GM18526 (cell line): Measurements from ENCODE around the gene ENPP3.

Experiments used
- POLR2A ChIP-seq: IDR thresholded peaks from 3 replicates; pipeline ENCODE4 v1.6.1; 2011; ENCODE audit not compliant: insufficient read length; ENCODE audit errors: extremely low read depth

ENPP3 gene

GRCh38 chr6:131780600-131780999 lies 143.5 kb downstream of the ENPP3 start:
- TF ChIP-seq POLR2A, result no peak

- TF ChIP-seq POLR2A, result no peak
These were observed 144.6 kb downstream of the ENPP3 start for GRCh38 chr6:131781687-131782086.

GRCh38 chr6:131782764-131783163 lies 145.7 kb downstream of the ENPP3 start:
- TF ChIP-seq POLR2A, result no peak

GRCh38 chr6:131784561-131784960 lies 147.5 kb downstream of the ENPP3 start:
- no peak for TF ChIP-seq POLR2A

- TF ChIP-seq POLR2A, result no peak
These were observed 150.0 kb downstream of the ENPP3 start for GRCh38 chr6:131787079-131787478.

DNA sequence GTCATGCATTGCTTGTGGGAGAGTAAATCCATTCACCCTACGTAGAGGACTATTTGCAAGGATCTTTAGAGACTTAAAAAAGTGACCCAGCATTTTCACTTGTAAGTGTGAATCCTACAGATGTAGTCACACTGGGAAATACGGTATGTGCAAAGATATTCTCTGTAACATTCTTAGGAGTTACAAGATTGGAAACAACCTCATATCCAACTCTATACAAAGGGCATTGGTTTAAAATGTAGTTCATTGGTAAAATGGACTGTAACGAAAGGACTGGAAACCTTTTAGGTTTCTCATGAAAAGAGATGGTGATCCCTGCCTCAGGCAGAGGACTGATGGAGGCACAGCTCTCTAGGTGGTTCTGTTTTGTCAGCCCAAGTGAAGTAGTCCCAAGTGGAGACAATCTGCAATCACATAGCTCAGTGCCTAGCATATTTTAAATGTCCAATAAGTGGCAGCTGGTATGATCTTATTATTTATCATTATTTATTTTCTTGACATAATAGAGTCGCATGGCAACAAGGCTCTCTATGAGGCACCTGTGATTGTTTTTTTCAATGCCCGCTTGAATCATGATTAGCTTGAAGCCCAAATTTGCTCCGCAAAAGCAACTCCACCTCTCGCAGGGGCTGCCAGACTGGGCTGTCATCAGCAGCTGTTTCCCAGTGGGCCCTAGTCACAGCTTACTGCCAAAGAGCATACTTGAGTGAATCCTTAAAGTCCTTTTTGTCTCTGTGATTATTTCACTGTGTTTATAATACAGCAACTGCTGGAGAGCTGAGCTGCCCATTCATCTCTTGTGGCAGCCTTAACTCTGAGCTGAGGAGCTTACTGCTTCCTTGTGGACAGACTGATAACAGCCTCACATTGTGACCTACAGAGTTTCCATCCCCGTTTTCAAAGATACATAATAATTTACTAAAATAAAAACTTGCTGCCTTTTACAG lies 150.9 kb downstream of the ENPP3 start:
- no peak for TF ChIP-seq POLR2A

GRCh38 chr6:131789219-131789618 lies 152.1 kb downstream of the ENPP3 start:
- no peak for TF ChIP-seq POLR2A

DNA sequence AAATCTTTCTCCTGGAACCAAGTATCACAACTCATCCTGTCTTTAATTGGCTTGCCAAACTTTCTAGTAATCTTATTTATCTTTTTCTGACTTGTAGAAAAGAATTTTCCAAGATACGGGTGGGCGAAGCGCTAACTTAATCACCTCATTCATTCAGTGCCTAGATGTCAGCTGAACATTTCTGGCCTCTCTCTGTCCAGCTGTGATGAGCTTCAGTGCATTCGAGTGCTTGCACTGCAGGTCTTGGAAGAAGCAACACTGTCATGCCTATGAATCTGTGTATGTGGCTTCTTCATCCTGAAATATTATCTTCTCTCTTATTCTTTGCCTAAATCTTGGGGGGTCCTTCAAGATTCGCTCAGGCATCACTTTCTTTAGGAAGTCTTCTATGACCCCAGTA lies 154.4 kb downstream of the ENPP3 start:
- TF ChIP-seq POLR2A, result no peak

DNA sequence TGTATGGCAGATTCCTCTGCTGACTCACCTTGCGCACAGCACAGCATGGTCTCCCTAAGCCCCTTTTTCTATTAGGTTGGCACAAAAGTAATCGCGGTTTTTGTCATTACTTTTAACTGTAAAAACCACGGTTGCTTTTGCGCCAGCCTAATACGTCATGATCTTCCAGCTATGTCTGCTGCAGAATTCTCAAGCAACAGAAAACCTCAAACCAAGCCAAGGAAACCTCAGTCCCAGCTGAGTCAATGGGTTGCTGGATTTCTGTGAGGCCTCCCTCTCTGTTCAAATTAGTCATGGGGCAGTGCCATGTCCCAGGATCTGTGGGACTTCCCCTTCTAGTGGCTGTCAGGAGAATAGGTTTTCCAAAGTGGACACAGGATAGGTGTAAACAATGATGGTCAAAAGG lies 155.0 kb downstream of the ENPP3 start:
- no peak for TF ChIP-seq POLR2A

GRCh38 chr6:131795366-131795765 lies 158.3 kb downstream of the ENPP3 start:
- no peak for TF ChIP-seq POLR2A
